Measurements from ENCODE around the gene HTRA3.

HTRA3 gene

DNA sequence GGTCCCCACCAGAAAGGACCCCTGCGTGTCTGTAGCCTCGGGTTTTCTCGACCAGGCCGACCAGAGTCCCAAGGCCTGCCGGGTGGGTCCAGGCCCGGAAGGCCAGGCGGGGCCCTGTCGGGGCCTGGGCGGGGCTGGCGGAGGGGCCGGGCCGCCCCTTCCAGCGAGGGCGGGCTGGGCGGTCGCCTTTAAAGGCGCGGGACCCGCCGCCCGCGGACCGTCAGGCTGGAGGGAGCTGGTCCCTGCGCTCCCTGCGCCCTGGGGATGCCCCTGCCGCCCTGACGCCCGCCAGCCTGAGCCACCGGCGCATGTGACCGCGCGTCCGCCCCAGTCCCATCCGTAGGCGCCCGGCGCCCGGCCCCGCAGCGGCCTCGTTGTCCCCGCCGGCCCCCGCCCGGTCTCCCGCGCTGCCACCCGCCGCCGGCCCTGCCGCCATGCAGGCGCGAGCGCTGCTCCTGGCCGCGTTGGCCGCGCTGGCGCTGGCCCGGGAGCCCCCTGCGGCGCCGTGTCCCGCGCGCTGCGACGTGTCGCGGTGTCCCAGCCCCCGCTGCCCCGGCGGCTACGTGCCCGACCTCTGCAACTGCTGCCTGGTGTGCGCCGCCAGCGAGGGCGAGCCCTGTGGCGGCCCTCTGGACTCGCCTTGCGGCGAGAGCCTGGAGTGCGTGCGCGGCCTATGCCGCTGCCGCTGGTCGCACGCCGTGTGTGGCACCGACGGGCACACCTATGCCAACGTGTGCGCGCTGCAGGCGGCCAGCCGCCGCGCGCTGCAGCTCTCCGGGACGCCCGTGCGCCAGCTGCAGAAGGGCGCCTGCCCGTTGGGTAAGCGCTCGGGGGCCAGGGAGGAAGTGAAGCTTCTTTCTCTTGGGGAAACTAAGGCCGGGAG, at the start of gene HTRA3:
HTRA3 (plus strand) TSS at position 220 of the 883 bp plus-strand sequence; CDS start at position 435, 215 bp downstream.
- Mint-ChIP-seq H3K36me3 (no peaks in the 10 kb centered on the region), H3K9me3 (ENCODE audit: low read depth) (no peaks in the 10 kb centered on the region), H3K4me1 (ENCODE audit: low read depth) (peaks cover 2% of the 10 kb centered on the region)

DNA sequence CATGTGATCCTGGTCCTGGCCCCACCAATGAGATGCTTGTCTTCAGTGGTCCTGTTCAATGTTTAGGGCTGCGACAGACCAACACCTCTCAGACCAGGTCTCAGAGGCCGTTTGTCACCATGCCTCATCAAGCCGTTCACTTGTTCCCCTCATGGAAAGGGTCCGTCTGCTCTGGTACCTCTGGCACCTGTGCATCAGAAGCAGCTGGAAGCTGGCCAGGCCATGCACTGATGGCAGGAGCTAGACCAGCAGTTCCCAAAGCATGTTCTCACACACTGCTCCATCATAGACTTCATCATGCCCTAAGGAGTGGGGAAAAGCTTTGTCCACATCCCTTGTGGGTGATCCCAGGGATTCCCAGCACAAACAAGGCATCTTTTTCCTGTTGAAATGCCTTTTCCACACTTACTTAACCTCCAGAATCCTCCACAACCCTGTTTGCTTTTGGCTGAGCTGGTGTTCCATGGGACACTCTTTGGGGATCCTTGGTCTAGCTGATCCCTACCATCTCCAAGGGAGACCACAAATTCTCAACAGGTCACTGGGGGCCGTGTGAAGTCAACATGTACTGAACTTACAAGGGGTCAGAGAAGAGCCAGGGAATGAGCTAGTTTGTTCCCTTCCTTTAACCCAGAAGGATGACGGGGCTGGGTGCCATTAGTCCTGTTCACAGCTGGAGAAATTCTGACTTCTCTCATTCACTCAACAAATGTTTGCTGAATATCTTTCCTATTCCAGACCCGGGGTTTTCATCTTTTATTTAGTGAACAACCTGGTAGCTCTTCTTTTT, 48.7 kb upstream of the HTRA3 start:
- H3K4me1 Mint-ChIP-seq (ENCODE audit: low read depth) = peaks cover 36% of the 10 kb centered on the region
- H3K36me3 Mint-ChIP-seq = peaks cover 11% of the 10 kb centered on the region
- no peak overlapping the region for H3K27ac Mint-ChIP-seq
- H3K27me3 Mint-ChIP-seq = peaks cover 2% of the 10 kb centered on the region
- H3K9me3 Mint-ChIP-seq (ENCODE audit: low read depth) = no peaks in the 10 kb centered on the region
- no peak overlapping the region for H3K4me3 Mint-ChIP-seq

More for the DNA sequence above, at the start of gene HTRA3:
- H3K27me3 Mint-ChIP-seq = peaks cover 11% of the 10 kb centered on the region
- no peak within 1 kb of the TSS for H3K4me3 Mint-ChIP-seq
- no peak within 1 kb of the TSS for H3K27ac Mint-ChIP-seq

DNA sequence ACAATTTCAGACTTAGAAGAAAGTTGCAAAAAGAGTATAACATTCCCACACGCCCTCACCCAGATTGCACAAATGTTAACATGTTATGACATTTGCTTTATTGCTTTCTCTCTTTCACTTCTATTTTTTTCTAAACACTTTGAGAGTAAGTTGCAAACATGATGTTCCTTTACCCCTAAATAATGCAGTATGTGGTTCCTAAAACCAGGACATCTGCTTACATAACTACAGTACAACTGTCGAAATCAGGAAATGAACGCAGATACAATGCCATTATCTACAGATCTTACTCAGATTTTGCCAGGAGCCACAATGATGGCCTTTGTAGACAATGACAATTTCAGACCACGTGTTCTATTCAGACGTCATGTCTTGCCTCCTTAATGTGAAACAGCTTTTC, 48.1 kb upstream of the HTRA3 start:
- peaks cover 39% of the 10 kb centered on the region for H3K4me1 Mint-ChIP-seq (ENCODE audit: low read depth)
- H3K27ac Mint-ChIP-seq = no peak overlapping the region
- no peak overlapping the region for H3K4me3 Mint-ChIP-seq
- H3K27me3 Mint-ChIP-seq = peaks cover 2% of the 10 kb centered on the region
- no peaks in the 10 kb centered on the region for H3K9me3 Mint-ChIP-seq (ENCODE audit: low read depth)
- H3K36me3 Mint-ChIP-seq = peaks cover 11% of the 10 kb centered on the region

DNA sequence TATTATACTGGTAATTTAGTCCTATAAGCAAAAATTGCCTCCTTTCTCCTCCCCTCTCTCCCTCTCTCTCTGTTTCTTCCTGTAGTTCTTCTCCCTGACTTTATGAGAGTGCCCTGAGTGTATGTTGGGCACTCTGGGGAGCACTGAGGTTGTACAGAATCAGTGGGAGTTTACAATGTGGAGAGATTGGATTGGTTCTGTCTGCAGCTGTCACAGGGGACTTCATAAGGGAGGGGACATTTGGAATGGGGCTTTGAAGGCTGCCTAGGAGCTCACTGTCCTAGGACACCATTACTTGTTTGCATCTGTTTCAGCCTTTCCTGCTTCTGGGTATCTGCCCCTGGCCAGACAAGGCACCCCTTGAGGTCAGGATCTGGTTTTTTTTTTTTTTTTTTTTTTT, 47.6 kb upstream of the HTRA3 start:
- Mint-ChIP-seq H3K27ac (no peak overlapping the region), H3K27me3 (peaks cover 2% of the 10 kb centered on the region), H3K9me3 (ENCODE audit: low read depth) (no peaks in the 10 kb centered on the region), H3K36me3 (peaks cover 11% of the 10 kb centered on the region), H3K4me1 (ENCODE audit: low read depth) (peaks cover 42% of the 10 kb centered on the region), H3K4me3 (no peak overlapping the region)

DNA sequence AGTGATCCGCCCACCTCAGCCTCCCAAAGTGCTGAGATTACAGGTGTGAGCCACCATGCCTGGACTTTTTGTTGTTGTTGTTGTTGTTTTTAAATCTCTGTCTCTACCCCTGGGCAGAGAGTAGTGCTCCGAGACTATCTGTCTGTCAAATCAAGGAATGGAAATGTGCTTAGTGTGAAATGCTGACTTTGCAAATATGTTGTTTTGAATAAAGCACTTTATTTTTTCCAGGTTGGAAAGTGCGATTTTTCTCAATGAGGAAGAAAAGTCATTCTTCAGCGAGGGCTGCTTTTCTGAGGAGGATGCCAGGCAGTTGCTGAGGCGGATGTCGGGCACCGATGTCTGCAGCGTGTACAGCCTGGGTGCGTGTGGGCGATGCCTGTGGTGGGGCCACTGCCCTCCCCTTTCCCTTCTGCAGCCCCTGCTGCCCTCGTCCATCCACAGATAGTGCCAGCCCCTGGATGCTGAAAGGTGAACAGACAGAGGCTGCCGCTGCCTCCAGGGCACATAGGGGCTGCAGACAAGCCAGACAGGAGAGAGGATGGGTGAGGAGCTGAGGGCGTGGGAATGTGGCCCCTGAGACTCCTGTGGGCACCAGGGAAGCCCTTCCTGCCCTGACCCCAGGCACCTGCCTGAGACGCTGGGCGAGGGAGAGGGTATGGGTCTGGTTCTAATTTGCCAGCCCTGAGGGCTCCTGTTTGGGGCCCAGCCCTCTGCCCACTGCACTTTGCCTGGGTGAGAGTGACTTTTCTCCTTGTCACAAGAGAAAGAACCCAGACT, 46.8 kb upstream of the HTRA3 start:
- Mint-ChIP-seq H3K9me3 (ENCODE audit: low read depth) (no peaks in the 10 kb centered on the region), H3K27me3 (peaks cover 2% of the 10 kb centered on the region), H3K36me3 (peaks cover 11% of the 10 kb centered on the region), H3K4me3 (no peak overlapping the region), H3K4me1 (ENCODE audit: low read depth) (peaks cover 44% of the 10 kb centered on the region), H3K27ac (no peak overlapping the region)

DNA sequence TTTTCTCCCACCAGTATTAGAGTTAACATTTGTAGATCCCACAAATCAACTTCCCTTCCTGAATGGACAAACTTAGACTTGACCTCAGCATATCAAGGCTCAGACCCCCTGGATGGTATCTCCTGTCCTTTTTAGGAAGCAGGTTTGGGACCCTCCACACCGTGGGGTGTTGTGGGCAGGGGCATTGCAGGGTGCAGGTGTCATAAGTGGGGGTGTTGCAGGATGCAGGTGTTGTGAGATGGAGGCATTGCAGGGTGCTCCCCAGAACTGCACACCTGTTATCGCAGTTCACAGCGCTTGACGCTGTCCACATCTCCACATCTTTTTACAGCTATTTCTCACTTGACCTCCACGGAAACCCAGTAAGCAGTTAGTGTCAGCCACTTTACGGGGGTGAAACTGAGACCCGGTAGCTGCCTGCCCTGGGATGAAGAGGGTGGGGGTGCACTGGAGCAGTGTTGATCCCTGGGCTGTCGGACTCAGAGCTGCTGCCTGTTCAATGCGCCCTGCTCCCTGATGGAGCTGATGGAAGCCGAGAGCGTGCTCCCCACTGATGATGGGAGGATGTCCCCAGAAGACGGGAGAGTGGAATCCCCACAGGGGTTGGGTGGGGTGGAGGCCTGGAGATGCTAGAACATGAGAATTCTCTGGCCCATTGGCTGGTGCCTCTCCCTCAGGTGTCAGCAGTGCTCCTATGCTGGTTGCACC, 45.1 kb upstream of the HTRA3 start:
- H3K4me3 Mint-ChIP-seq = peak overlapping the region; percentile 17
- no peaks in the 10 kb centered on the region for H3K9me3 Mint-ChIP-seq (ENCODE audit: low read depth)
- peaks cover 11% of the 10 kb centered on the region for H3K36me3 Mint-ChIP-seq
- peaks cover 57% of the 10 kb centered on the region for H3K4me1 Mint-ChIP-seq (ENCODE audit: low read depth)
- H3K27ac Mint-ChIP-seq = no peak overlapping the region
- H3K27me3 Mint-ChIP-seq = peaks cover 2% of the 10 kb centered on the region

DNA sequence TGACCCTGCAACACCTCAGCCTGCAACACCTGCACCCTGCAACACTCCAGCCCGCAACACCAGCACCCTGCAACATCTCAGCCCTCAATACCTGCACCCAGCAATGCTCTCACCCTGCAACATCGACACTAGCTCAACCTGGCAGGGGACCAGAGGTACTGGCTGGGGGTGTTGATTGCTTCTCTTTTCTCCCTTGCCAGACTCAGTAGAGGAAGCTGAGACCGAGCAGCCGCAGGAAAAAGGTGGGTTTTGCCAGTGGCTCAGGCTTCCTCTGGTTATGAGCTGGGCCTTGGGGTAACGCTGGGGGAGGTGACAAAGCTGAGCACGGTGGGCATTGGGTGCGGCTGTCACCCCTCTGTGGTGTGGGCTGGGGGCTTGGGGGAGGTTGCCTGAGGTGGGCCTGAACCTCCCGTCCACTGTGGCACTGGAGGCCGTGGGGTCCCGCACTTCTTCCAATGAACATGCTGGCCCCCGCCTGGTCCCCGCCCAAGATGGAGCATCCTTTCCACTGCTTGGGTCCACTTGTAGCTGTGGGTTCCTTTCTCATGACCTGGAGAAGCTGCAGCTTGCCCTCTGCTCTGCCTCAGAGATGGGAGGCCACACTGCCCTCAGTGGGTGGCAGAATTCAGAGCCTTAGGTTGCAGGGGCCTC, 44.5 kb upstream of the HTRA3 start:
- no peaks in the 10 kb centered on the region for H3K9me3 Mint-ChIP-seq (ENCODE audit: low read depth)
- H3K4me3 Mint-ChIP-seq = peak overlapping the region; percentile 17
- peaks cover 2% of the 10 kb centered on the region for H3K27me3 Mint-ChIP-seq
- peaks cover 8% of the 10 kb centered on the region for H3K36me3 Mint-ChIP-seq
- peaks cover 59% of the 10 kb centered on the region for H3K4me1 Mint-ChIP-seq (ENCODE audit: low read depth)
- no peak overlapping the region for H3K27ac Mint-ChIP-seq

DNA sequence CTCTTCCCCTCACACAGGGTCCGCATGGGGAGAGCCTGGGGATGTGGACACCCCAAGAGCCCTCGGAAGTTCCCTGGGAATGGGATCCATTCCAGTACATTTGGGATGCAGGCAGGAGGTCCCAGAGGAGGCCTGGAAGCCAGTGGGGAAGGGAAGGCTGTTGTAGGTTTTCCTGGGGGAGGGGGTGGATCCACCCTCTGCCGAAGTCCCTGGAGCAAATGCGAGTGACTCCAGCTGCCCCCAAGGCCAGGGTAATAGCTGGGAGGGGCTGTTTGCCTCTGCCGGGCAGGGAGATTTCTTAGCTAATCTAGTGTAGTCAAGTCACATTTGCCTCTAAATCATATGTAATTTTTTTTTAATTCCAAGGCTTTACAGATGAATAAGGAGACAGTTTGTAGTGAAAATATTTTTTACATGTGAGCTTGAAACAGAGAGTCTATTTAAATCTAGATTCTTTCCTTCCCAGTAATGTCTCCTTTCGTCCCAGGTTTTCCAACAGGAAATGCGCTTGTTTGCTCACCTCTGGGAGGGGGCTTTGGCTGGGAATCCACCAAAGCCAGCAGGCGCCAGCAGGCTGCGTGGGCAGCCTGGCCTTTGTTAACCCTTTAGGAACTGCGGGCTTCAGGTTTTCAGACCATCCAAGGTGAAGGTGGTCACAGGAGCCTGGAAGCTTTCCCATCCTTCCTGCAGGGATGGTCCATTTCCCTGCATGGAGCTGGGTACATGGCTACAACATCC, 43.7 kb upstream of the HTRA3 start:
- Mint-ChIP-seq H3K27me3 (peaks cover 2% of the 10 kb centered on the region), H3K4me1 (ENCODE audit: low read depth) (peaks cover 63% of the 10 kb centered on the region), H3K4me3 (no peak overlapping the region), H3K36me3 (peaks cover 8% of the 10 kb centered on the region), H3K9me3 (ENCODE audit: low read depth) (no peaks in the 10 kb centered on the region), H3K27ac (no peak overlapping the region)

DNA sequence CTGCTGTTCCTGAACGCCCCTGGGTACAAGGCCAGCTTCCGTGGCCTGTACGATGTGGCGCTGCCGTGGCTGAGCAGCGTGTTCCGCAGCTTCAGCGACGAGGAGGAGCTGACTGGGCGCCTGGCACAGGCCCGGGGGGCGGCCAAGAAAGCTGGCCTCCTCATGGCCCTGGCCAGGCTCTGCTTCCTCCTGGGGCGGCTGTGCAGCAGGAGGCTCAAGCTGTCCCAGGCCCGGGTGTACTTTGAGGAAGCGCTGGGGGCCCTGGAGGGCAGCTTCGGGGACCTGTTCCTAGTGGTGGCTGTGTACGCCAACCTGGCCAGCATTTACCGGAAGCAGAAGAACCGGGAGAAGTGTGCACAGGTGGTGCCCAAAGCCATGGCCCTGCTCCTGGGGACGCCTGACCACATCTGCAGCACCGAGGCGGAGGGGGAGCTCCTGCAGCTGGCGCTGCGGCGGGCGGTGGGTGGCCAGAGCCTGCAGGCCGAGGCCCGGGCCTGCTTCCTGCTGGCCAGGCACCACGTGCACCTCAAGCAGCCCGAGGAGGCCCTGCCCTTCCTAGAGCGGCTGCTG, 42.3 kb upstream of the HTRA3 start:
- Mint-ChIP-seq H3K36me3 (peaks cover 3% of the 10 kb centered on the region), H3K9me3 (ENCODE audit: low read depth) (no peaks in the 10 kb centered on the region), H3K27me3 (peaks cover 2% of the 10 kb centered on the region), H3K4me3 (no peak overlapping the region), H3K4me1 (ENCODE audit: low read depth) (peaks cover 54% of the 10 kb centered on the region), H3K27ac (no peak overlapping the region)

DNA sequence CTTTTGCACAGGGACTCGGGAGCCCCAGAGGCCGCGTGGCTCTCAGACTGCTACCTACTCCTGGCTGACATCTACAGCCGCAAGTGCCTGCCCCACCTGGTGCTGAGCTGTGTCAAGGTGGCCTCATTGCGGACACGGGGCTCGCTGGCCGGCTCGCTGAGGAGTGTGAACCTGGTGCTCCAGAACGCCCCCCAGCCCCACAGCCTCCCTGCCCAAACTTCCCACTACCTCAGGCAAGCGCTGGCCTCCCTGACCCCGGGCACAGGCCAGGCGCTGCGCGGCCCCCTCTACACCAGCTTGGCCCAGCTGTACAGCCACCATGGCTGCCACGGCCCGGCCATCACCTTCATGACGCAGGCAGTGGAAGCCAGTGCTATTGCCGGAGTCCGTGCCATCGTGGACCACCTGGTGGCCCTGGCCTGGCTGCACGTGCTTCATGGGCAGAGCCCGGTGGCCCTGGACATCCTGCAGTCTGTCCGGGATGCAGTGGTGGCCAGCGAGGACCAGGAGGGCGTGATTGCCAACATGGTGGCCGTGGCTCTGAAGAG, 41.7 kb upstream of the HTRA3 start:
- no peak overlapping the region for H3K27ac Mint-ChIP-seq
- H3K9me3 Mint-ChIP-seq (ENCODE audit: low read depth) = no peaks in the 10 kb centered on the region
- no peak overlapping the region for H3K4me3 Mint-ChIP-seq
- H3K36me3 Mint-ChIP-seq = peaks cover 3% of the 10 kb centered on the region
- H3K4me1 Mint-ChIP-seq (ENCODE audit: low read depth) = peaks cover 50% of the 10 kb centered on the region
- H3K27me3 Mint-ChIP-seq = peaks cover 2% of the 10 kb centered on the region

DNA sequence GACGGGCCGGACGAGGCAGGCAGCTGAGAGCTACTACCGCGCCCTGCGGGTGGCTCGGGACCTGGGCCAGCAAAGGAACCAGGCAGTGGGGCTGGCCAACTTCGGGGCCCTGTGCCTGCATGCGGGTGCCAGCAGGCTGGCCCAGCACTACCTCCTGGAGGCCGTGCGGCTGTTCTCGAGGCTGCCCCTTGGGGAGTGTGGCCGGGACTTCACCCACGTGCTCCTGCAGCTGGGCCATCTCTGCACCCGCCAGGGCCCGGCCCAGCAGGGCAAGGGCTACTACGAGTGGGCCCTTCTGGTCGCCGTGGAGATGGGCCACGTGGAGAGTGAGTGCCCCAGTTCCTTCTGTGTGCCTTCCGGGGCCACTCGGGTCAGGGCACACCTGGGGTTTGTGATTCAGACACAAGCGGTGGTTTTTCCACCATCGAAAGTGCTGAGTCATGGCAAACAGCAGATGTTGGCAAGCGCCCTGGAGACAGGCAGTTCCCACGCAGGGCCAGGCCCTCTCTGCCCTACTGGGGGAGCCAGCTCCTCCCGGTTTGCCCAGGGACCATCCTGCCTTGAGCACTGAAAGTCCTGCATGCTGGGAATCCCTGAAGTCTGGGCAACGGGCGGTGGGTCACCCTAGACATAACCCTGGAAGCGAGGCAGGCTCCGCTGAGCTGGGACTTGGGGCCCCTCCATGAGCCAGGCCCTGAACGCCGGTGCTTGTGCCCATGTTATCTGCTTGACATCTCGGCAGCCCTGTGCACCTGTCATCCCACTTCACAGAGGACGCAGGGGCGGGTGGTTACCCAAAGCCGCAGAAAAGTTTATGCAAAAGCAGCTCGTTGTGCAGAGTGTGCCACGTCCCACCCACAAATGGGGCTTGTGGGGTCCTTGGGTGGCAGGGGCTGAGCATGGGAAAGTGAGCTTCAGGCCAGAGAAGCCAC, 41.0 kb upstream of the HTRA3 start:
- Mint-ChIP-seq H3K27ac (peak overlapping the region; percentile 89), H3K4me1 (ENCODE audit: low read depth) (peaks cover 50% of the 10 kb centered on the region), H3K36me3 (peaks cover 3% of the 10 kb centered on the region), H3K9me3 (ENCODE audit: low read depth) (no peaks in the 10 kb centered on the region), H3K4me3 (peak overlapping the region; percentile 78), H3K27me3 (peaks cover 2% of the 10 kb centered on the region)

DNA sequence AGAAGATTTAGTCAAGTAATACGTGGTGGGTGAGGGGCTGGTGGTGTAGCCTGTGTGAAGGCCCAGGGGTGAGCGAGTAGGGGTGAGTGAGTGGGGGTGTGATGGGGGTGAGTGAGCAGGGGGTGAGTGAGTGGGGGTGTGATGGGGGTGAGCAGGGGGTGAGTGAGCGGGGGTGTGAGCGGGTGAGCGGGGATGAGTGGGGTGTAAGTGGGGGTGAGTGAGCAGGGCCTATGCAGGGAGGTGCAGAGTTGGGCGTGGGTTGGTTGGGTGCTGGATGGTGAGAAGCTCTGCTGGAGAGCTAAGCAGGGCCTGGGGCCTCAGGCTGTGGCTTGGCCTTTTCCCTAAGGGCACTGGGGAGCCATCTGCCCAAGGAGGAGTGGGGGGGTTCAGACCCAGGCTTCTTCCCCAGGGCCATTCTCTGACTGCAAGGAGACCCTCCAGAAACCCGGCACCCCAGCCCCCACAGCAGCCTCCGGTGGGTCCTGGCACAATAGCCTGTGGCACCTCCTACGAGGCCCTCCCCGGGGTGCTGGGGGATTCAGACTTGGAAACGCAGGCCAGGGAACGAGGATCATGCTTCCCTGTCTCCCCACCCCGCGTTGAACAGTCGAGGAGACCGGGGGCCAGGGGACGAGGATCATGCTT, 40.1 kb upstream of the HTRA3 start:
- Mint-ChIP-seq H3K4me3 (peak overlapping the region; percentile 78), H3K27ac (peak overlapping the region; percentile 89), H3K4me1 (ENCODE audit: low read depth) (peaks cover 42% of the 10 kb centered on the region), H3K27me3 (no peaks in the 10 kb centered on the region), H3K9me3 (ENCODE audit: low read depth) (no peaks in the 10 kb centered on the region), H3K36me3 (no peaks in the 10 kb centered on the region)
